H1 (cell line): ENCODE results near the gene DISP3. TPM values are rescaled to one million over a fixed set of nuclear protein-coding genes. Genes with fewer than 3 reads are reported as not detected.

Experiments
- CTCF ChIA-PET: fragments of 300-600 bp; sonication (Branson Sonifier 250); formaldehyde crosslinking; loops from one replicate; lab custom pipeline; 2021; ENCODE audit not compliant: partially characterized antibody; lab: Charles Lee
- POLR2A ChIA-PET: fragments of 300-600 bp; sonication (Branson Sonifier 250); formaldehyde crosslinking; loops from one replicate; lab custom pipeline; 2021; ENCODE audit warnings: inconsistent platforms; ENCODE audit not compliant: partially characterized antibody; lab: Charles Lee
- DNase-seq, 2 experiments: peaks; one replicate each; pipeline versions ENCODE4 v3.0.0 to v3.0.0-alpha.2; 2010 to 2022; ENCODE audit warnings: low spot score in 2 of 2, low read depth in 1 of 2, mixed read lengths in 1 of 2
- FAIRE-seq: peaks from 2 replicates; lab custom pipeline; 2011; peaks lifted over from hg19 to GRCh38; lab: Jason Lieb, UNC
- H2AFZ ChIP-seq: 2 replicates; pipeline ENCODE4 v1.8.1; 2012; ENCODE audit warnings: low read length, inconsistent platforms
- H2AK5ac ChIP-seq: 2 replicates; pipeline ENCODE4 v1.6.1; 2013; ENCODE audit warnings: low read depth, low read length
- H2BK120ac ChIP-seq: replicated peaks from 2 replicates; pipeline ENCODE3; 2013; ENCODE audit warnings: low read depth, low read length, inconsistent platforms
- H2BK12ac ChIP-seq: 2 replicates; pipeline ENCODE4 v1.6.1; 2013; ENCODE audit warnings: low read depth, low read length
- H2BK15ac ChIP-seq: 2 replicates; pipeline ENCODE4 v1.6.1; 2013; ENCODE audit warnings: low read length
- H2BK20ac ChIP-seq: 2 replicates; pipeline ENCODE4 v1.6.1; 2013; ENCODE audit warnings: low read length
- H2BK5ac ChIP-seq: 2 replicates; pipeline ENCODE4 v1.6.1; 2013; ENCODE audit warnings: low read depth, low read length
- H3K14ac ChIP-seq: 2 replicates; pipeline ENCODE4 v1.6.1; 2013; ENCODE audit warnings: inconsistent platforms; ENCODE audit not compliant: insufficient read length
- H3K18ac ChIP-seq: 2 replicates; pipeline ENCODE4 v1.6.1; 2013; ENCODE audit warnings: low read length; ENCODE audit errors: extremely low read depth
- H3K23ac ChIP-seq: 2 replicates; pipeline ENCODE4 v1.6.1; 2013; ENCODE audit warnings: inconsistent platforms; ENCODE audit not compliant: insufficient read length
- H3K23me2 ChIP-seq: 2 replicates; pipeline ENCODE4 v1.6.1; 2013; ENCODE audit warnings: low read depth, low read length
- H3K27ac ChIP-seq: 2 replicates; pipeline ENCODE4 v1.6.1; 2011; ENCODE audit warnings: low read depth, low read length, inconsistent platforms
- H3K27me3 ChIP-seq, 4 experiments: replicated peaks in 1 of 4; 1 replicate in 1 of 4; 2 replicates in 3 of 4; pipeline versions ENCODE4 v1.6.1 to v1.8.1; 2011 to 2013; ENCODE audit warnings: low read length in 3 of 4, mild to moderate bottlenecking in 3 of 4, inconsistent platforms in 2 of 4, mixed read lengths in 2 of 4, moderate library complexity in 1 of 4; ENCODE audit not compliant: control insufficient read depth in 3 of 4, insufficient read depth in 3 of 4; ENCODE audit errors: extremely low read depth in 1 of 4
- H3K36me3 ChIP-seq, 4 experiments: 2 replicates each; pipeline versions ENCODE4 v1.6.1 to v1.8.1; 2011 to 2013; ENCODE audit warnings: mild to moderate bottlenecking in 4 of 4, low read length in 3 of 4, moderate library complexity in 2 of 4, control low read depth in 1 of 4, inconsistent platforms in 1 of 4; ENCODE audit not compliant: insufficient read depth in 4 of 4, control insufficient read depth in 2 of 4
- H3K4ac ChIP-seq: replicated peaks from 2 replicates; pipeline ENCODE3; 2013; ENCODE audit warnings: low read length, low read depth, mixed read lengths, inconsistent platforms; ENCODE audit not compliant: insufficient read length
- H3K4me1 ChIP-seq, 4 experiments: replicated peaks in 1 of 4; 1 replicate in 1 of 4; 2 replicates in 3 of 4; pipeline versions ENCODE4 v1.6.1 to v1.8.1; 2011 to 2013; ENCODE audit warnings: low read length in 3 of 4, inconsistent platforms in 2 of 4, mixed read lengths in 1 of 4; ENCODE audit not compliant: insufficient read depth in 4 of 4, control insufficient read depth in 3 of 4
- H3K4me2 ChIP-seq, 2 experiments: 2 replicates each; pipeline versions ENCODE4 v1.6.1 to v1.8.1; 2011 to 2013; ENCODE audit warnings: low read depth in 2 of 2, low read length in 2 of 2, control low read depth in 1 of 2, inconsistent platforms in 1 of 2, mild to moderate bottlenecking in 1 of 2; ENCODE audit not compliant: insufficient read depth in 1 of 2
- H3K4me3 ChIP-seq, 4 experiments: fragments of 200-600, 300-600 bp in 1 of 4; sonication (generic), shearing (Covaris generic), sonication (Bioruptor Twin) in 1 of 4; 2 replicates each; pipeline versions ENCODE4 v1.5.1 to v1.8.1; 2011 to 2016; ENCODE audit warnings: low read length in 4 of 4, low read depth in 3 of 4, control low read depth in 2 of 4, inconsistent platforms in 2 of 4, mild to moderate bottlenecking in 2 of 4, mixed read lengths in 1 of 4, moderate library complexity in 1 of 4; ENCODE audit not compliant: insufficient read depth in 2 of 4; ENCODE audit errors: extremely low read depth in 1 of 4
- H3K56ac ChIP-seq: replicated peaks from 2 replicates; pipeline ENCODE3; 2013; ENCODE audit warnings: low read depth, mild to moderate bottlenecking, mixed read lengths, low read length, inconsistent platforms; ENCODE audit not compliant: insufficient read length
- H3K79me1 ChIP-seq: 2 replicates; pipeline ENCODE4 v1.6.1; 2013; ENCODE audit warnings: low read depth, low read length, control low read depth
- H3K79me2 ChIP-seq, 2 experiments: 2 replicates each; pipeline versions ENCODE4 v1.6.1 to v1.8.1; 2012 to 2013; ENCODE audit warnings: low read length in 2 of 2, mild to moderate bottlenecking in 2 of 2, inconsistent platforms in 1 of 2; ENCODE audit not compliant: insufficient read depth in 2 of 2, control insufficient read depth in 1 of 2
- H3K9ac ChIP-seq, 4 experiments: replicated peaks in 1 of 4; 1 replicate in 1 of 4; 2 replicates in 3 of 4; pipeline versions ENCODE4 v1.6.1 to v1.8.1; 2011 to 2013; ENCODE audit warnings: low read depth in 3 of 4, low read length in 3 of 4, control low read depth in 2 of 4, mild to moderate bottlenecking in 2 of 4, moderate library complexity in 2 of 4, inconsistent platforms in 1 of 4; ENCODE audit errors: extremely low read depth in 1 of 4
- H3K9me3 ChIP-seq, 2 experiments: 2 replicates each; pipeline versions ENCODE4 v1.6.1 to v1.8.1; 2012 to 2013; ENCODE audit warnings: mild to moderate bottlenecking in 2 of 2, moderate library complexity in 2 of 2, control low read depth in 1 of 2, inconsistent platforms in 1 of 2, low read depth in 1 of 2, low read length in 1 of 2, mixed read lengths in 1 of 2; ENCODE audit not compliant: insufficient read depth in 2 of 2
- H4K20me1 ChIP-seq, 2 experiments: replicated peaks in 1 of 2; 2 replicates each; pipeline versions ENCODE3 to v1.8.1; 2011 to 2013; ENCODE audit warnings: inconsistent platforms in 2 of 2, low read length in 2 of 2, mild to moderate bottlenecking in 1 of 2; ENCODE audit not compliant: insufficient read depth in 2 of 2, control insufficient read depth in 1 of 2
- H4K5ac ChIP-seq: 2 replicates; pipeline ENCODE4 v1.6.1; 2013; ENCODE audit warnings: low read length, low read depth, mixed read lengths, inconsistent platforms; ENCODE audit not compliant: insufficient read length
- H4K8ac ChIP-seq: 2 replicates; pipeline ENCODE4 v1.8.0; 2013; ENCODE audit warnings: mild to moderate bottlenecking, moderate library complexity, low read length, inconsistent platforms; ENCODE audit not compliant: insufficient read depth; ENCODE audit errors: extremely low read depth
- H4K91ac ChIP-seq: replicated peaks from 2 replicates; pipeline ENCODE3; 2013; ENCODE audit warnings: low read length, mixed read lengths, inconsistent platforms; ENCODE audit not compliant: insufficient read length
- BCL11A ChIP-seq, 2 experiments: IDR thresholded peaks; one replicate each; pipeline ENCODE4 v1.6.1; 2011; ENCODE audit warnings: low read depth in 2 of 2, low read length in 2 of 2, mild to moderate bottlenecking in 2 of 2
- CBX5 ChIP-seq: fragments of 300-800, 300-1000 bp; sonication (generic); IDR thresholded peaks from 2 replicates; pipeline ENCODE4 v1.7.1; 2016; ENCODE audit warnings: antibody characterized with exemption, low read length, low read depth
- EP300 ChIP-seq, 2 experiments: IDR thresholded peaks; 1 replicate in 1 of 2; 2 replicates in 1 of 2; pipeline ENCODE4 v1.6.1; 2011 to 2012; ENCODE audit warnings: low read depth in 2 of 2, low read length in 2 of 2, mild to moderate bottlenecking in 2 of 2, borderline replicate concordance in 1 of 2, inconsistent platforms in 1 of 2, moderate library complexity in 1 of 2
- JUN ChIP-seq: IDR thresholded peaks from 2 replicates; pipeline ENCODE4 v1.6.1; 2011; ENCODE audit warnings: low read depth, mild to moderate bottlenecking, improper control_type of control experiment, low read length
- NANOG ChIP-seq: IDR thresholded peaks from 2 replicates; pipeline ENCODE4 v1.6.1; 2011; ENCODE audit warnings: low read length, low read depth, mild to moderate bottlenecking, inconsistent platforms; ENCODE audit not compliant: insufficient read depth, poor library complexity, severe bottlenecking
- POLR2AphosphoS5 ChIP-seq: IDR thresholded peaks from 2 replicates; pipeline ENCODE4 v1.6.1; 2011; ENCODE audit warnings: low read depth, low read length
- SIRT6 ChIP-seq: IDR thresholded peaks from one replicate; pipeline ENCODE4 v1.7.1; 2012; ENCODE audit warnings: low read length, inconsistent platforms
- SUZ12 ChIP-seq: fragments of 200-600 bp; sonication (generic); IDR thresholded peaks from 2 replicates; pipeline ENCODE4 v1.6.1; 2012; ENCODE audit warnings: mild to moderate bottlenecking, inconsistent platforms, low read length, moderate library complexity, mixed read lengths
- TBP ChIP-seq: IDR thresholded peaks from 2 replicates; pipeline ENCODE4 v1.6.1; 2011; ENCODE audit warnings: low read depth, low read length, improper control_type of control experiment
- TEAD4 ChIP-seq: IDR thresholded peaks from 2 replicates; pipeline ENCODE4 v1.6.1; 2012; ENCODE audit warnings: low read depth, low read length, inconsistent platforms, mixed read lengths
- WGBS, 2 experiments: shearing (Covaris generic) in 1 of 2; methylation state at CpG; one replicate each; pipeline versions ENCODE4 v1.1.6 to v1.1.7; 2013 to 2015; ENCODE audit warnings: low lambda C conversion rate in 2 of 2, mixed read lengths in 2 of 2, inconsistent platforms in 1 of 2, low coverage in 1 of 2, missing lambda C conversion rate in 1 of 2; ENCODE audit not compliant: insufficient replicate concordance in 2 of 2, insufficient coverage in 1 of 2, insufficient read length in 1 of 2; ENCODE audit errors: extremely low coverage in 1 of 2, missing lambda C conversion rate in 1 of 2; 5-methylcytosine and 5-hydroxymethylcytosine counted together
- polyA plus RNA-seq, 7 experiments: library from polyadenylated mRNA; depleted of rRNA in 3 of 7; stranded (reverse) in 5 of 7; unstranded in 2 of 7; fragments of >200 nt in 5 of 7; fragments of 200-250 nt in 2 of 7; gene quantifications; 1 replicate in 5 of 7; 2 replicates in 1 of 7; 4 replicates in 1 of 7; pipeline versions ENCODE4 v1.2.1 to v1.2.3, GENCODE V29; 2011 to 2013; ENCODE audit warnings: missing spikeins in 2 of 7, mixed read lengths in 2 of 7
- total RNA-seq: library from RNA; stranded (reverse); fragmentation: NEBNext Ultra II Directional; extraction: Animal tissue kit (Norgen Biotek cat#: 25700); gene quantifications from 2 replicates; pipeline ENCODE4 v1.2.1, GENCODE V29; 2021
- TF ChIP-seq, protein P1 (sequence below): IDR thresholded peaks from 2 replicates; pipeline ENCODE4 v1.6.1; 2012; ENCODE audit warnings: inconsistent platforms
- TF ChIP-seq, protein P2 (sequence below): IDR thresholded peaks from 2 replicates; pipeline ENCODE4 v1.6.1; 2012; ENCODE audit warnings: low read length, inconsistent platforms

The DISP3 gene
- total and polyA plus RNA-seq, 2 of the 8 experiments (the other 6 are each of a cell fraction or from before 2014, with no cell fraction given): 3.4 to 4.6 TPM

DNA sequence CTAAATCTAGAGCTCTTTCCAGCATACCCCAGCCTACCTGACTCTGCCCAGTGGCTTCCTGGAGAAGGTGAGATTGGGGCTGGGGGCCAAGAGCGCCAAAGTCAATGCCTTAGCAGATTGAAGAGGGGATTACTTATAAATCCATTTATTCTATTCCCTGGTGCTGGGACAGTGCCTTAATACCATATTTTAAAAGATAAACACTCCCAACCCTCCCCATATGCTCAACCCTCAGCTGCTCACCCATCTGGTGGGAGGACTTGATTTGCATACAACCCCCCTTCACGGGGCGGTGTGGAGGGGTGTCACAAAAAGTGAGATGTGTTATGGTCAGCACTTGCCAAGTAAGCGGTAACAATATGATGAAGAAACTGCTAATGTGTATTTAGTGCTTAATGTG lies 3.2 kb upstream of the DISP3 start:
- H3K4me3 ChIP-seq: no peak overlapping the region
- no peak overlapping the region for H4K91ac ChIP-seq
- no peak overlapping the region for H2BK20ac ChIP-seq
- H3K18ac ChIP-seq: no peak overlapping the region
- H3K9ac ChIP-seq: no peak overlapping the region
- peaks cover 4 to 10% of the 10 kb centered on the region in 2 experiments for H4K20me1 ChIP-seq
- H3K56ac ChIP-seq: no peak overlapping the region
- H3K4ac ChIP-seq: no peak overlapping the region
- H4K5ac ChIP-seq: no peak overlapping the region
- no peak overlapping the region for H4K8ac ChIP-seq
- H3K4me1 ChIP-seq: peaks cover 0 to 4% (median 0%) of the 10 kb centered on the region in 4 experiments; a peak in 2 of 7 replicates
- no peak overlapping the region for H3K27ac ChIP-seq
- ChIA-PET POLR2A (interaction anchor here (0.7 to 1.2 kb wide), 3 partner anchors 24 to 160 kb away, joined by 3 read pairs; no protein-coding TSS in a partner anchor), CTCF (interaction anchor here (0.6 to 2.0 kb wide), 8 partner anchors 10 to 160 kb away, joined by 3 to 6 read pairs (median 3); no protein-coding TSS in a partner anchor)
- H2AFZ ChIP-seq: no peak overlapping the region
- no peak overlapping the region for H3K14ac ChIP-seq
- peaks cover 4% of the 10 kb centered on the region; the same call in 1 of the 2 replicates for H3K79me1 ChIP-seq
- H3K79me2 ChIP-seq: no peaks in the 10 kb centered on the region
- H3K27me3 ChIP-seq: peaks cover 3 to 23% (median 23%) of the 10 kb centered on the region in 4 experiments
- DNase-seq (no peak), FAIRE-seq (no peak)
- no peak overlapping the region for H2BK12ac ChIP-seq
- no peaks in the 10 kb centered on the region for H3K9me3 ChIP-seq
- 84% methylated on average over 4 of the region's 4 CpGs; no CpG with 5 or more reads in 1 of the 2 experiments for WGBS, 2 experiments
- H2BK15ac ChIP-seq: no peak overlapping the region
- H3K23ac ChIP-seq: no peak overlapping the region
- no peak overlapping the region for H2BK120ac ChIP-seq
- H2BK5ac ChIP-seq: no peak overlapping the region
- H3K23me2 ChIP-seq: peaks cover 10% of the 10 kb centered on the region
- no peaks in the 10 kb centered on the region for H3K36me3 ChIP-seq
- no peak overlapping the region for H3K4me2 ChIP-seq
- no peak overlapping the region for H2AK5ac ChIP-seq
- TF ChIP-seq, protein P1, sequence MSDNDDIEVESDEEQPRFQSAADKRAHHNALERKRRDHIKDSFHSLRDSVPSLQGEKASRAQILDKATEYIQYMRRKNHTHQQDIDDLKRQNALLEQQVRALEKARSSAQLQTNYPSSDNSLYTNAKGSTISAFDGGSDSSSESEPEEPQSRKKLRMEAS: no peak
- TF ChIP-seq NANOG (no peak), TEAD4 (no peak), SIRT6 (no peak), BCL11A (IDR thresholded peaks at IDR 0.05; ENCODE audit: low read depth in 2 of 2, low read length in 2 of 2) (no peak), SUZ12 (no peak), POLR2AphosphoS5 (no peak), CBX5 (no peak), EP300 (IDR thresholded peaks at IDR 0.05; ENCODE audit: borderline replicate concordance in 1 of 2, low read depth in 2 of 2, low read length in 2 of 2) (no peak), JUN (no peak), TBP (no peak)
- TF ChIP-seq, protein P2, sequence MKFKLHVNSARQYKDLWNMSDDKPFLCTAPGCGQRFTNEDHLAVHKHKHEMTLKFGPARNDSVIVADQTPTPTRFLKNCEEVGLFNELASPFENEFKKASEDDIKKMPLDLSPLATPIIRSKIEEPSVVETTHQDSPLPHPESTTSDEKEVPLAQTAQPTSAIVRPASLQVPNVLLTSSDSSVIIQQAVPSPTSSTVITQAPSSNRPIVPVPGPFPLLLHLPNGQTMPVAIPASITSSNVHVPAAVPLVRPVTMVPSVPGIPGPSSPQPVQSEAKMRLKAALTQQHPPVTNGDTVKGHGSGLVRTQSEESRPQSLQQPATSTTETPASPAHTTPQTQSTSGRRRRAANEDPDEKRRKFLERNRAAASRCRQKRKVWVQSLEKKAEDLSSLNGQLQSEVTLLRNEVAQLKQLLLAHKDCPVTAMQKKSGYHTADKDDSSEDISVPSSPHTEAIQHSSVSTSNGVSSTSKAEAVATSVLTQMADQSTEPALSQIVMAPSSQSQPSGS: no peak
